Stimulated activated CD8-positive, alpha-beta memory T cell treated with anti-CD3 and anti-CD28 coated beads, Interleukin-4, amount 100 ng/mL, for 4 hours (primary cell): ENCODE results near the gene ROR1.

Experiments used
- DNase-seq, 2 donors: peaks; one replicate each; pipeline ENCODE4 v3.0.0-alpha.2; 2020; ENCODE audit warnings: low read depth in 2 of 2, low spot score in 1 of 2

Gene ROR1

DNA sequence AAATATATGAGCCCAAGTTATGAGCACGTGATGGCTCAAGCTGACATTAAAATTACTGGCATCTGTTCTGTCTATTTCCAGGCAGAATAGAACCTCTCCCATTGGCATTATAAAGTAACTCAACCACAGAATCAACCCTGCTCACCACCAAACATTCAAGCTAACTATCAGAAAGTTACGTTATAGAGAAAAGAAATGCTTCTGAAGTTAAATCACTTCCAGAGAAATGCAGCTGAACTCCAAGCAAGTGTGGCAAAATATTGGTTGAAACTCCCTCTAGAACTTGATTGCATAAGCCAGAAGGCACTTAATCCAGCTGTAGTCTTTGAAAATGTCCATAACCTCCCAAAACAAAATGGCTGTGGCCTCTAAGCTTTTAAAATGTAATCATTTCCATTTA lies 393.4 kb downstream of the ROR1 start:
- DNase-seq: no peak

DNA sequence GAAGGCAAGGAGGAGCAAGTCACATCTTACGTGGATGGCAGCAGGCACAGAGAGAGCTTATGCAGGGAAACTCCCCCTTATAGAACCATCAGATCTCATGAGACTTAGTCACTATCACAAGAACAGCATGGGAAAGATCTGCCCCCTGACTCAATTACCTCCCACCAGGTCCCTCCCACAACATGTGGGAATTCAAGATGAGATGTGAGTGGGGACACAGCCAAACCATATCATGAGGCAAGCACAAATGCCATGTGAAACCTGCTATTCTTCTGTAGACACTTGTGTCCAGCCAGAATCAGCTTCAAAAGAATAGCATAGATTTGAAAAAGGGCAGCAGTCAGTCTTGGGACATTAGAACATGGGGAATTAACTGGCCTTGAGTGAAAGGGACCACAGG lies 397.4 kb downstream of the ROR1 start:
- DNase-seq: no peak

DNA sequence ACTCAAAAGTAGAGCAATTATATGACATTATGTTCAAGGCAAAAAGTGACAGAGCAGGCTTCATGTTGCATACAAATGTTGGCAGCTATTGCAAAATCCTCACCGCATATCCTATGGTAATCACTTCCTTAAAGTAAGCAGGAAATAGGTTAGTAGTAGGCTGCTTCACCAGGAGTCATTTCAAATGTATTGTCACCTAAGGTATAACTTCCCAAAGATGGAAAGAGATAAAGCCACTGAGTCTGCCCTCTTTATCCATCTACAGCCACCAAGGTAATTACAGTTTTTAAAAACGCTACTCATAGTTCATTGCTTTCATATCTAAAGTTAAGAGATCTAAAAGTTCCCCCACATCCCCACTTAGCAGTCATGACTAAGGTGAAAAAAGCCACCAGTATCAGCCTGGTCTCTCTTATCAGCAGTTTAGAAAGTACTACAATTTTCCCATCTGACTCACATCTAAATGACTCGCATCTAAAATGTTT lies 398.0 kb downstream of the ROR1 start:
- DNase-seq: no peak

DNA sequence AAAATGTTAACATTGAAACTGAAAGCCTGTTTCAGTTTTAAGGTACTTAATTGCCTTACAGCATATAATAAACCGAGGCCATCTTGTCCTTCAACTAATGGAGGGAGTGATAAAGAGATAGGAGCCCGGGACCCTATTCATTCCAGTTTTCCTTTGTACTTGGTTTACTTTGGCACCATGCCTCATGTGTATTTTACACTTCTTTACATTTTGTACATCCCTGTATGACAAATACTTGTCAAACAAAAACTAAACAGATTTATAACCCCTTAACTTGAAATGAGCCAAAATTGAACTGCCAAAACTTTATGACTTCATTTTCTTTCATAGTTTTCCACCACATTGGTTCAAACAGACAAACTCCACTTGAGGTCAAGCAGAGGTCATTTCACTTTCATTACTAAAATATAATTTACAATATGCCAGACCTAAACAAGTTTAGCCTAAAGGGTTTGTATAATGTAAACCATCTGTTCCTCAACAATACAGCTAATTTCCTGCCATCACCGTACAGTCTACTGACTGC lies 398.7 kb downstream of the ROR1 start:
- DNase-seq: no peak

DNA sequence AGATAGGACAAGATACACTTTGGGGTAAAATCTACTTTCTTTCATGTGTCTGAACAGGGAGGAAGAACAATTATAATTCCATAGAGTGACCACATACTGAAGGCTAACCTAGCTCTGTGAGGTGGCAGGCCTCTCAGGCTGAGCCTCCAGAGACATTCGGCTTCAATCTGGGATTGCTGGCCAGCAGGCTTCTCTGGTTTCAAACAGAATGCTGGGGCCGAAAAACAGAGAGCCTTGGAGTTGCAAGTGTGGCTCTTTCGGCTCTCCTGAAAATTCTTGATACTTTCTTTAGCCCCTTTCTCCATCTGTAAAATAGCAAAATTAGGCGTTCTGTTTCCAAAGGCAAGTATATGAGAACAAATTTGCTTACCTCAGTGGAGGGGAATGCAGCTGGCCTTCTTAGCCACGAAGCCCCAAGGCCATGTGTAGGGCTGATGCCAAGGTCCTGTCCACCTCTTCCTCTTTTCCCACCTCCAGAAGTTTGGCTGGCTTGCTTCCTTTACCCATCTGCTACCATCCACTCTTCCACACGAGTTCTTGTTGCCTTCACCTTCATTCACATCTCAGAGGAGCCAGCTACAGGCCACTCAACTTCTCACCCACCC lies 399.6 kb downstream of the ROR1 start:
- no peak for DNase-seq

DNA sequence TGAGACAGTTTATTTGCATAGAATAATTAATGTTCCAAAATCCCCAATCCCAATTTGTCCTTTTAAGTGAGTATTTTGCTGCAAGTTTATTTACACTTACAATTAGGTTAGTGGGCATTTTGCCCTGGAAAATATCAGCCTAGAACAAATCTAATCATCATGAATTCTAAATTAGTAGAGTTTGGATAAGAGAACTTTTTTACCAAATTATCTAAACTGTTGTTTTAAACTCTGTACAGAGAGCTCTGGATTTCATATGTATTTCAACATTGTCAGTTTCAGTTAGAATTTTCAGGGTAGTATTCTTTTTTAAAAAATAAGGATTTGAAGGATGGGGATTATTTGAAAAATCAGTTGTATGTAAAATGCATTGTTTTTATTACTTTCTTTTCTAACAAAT lies 401.8 kb downstream of the ROR1 start:
- DNase-seq: no peak

DNA sequence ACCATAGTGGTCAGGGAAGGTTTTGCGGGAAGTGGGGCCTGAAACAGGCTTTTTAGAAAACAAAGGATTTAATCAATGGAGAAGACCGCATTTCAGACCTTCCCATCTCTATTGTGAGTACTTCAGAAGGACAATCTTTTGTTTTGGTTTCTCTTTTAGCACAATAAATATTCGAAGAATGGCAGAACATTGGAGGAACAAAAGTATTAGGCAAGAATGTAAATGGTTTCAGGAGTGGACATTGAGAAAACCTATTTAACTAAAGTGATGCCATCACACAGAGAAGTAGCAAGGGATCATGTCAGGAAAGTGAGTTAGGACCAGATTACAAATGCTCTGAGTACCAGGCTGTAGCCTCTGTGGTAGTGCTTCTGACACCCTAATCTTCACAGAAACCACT lies 402.8 kb downstream of the ROR1 start:
- DNase-seq: no peak

DNA sequence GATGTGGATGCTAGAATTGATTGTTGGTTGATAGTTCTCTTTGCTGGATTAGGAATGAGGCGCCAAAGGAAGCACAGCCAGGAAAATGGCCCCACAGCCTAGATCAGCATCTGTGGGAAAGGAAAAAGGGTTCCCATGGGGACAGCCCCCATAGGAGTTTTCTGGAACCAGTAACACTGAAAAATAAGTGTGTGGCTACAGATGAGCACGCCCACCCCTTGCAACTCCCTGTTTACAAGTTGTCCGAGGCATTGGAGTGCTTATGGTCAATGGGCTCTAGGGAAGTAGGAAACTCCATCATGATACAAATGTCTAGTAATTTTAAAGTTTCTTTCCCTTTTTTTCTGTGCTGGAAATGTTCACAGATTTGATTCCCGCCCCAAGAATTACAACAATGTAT lies 405.8 kb downstream of the ROR1 start:
- no peak for DNase-seq

DNA sequence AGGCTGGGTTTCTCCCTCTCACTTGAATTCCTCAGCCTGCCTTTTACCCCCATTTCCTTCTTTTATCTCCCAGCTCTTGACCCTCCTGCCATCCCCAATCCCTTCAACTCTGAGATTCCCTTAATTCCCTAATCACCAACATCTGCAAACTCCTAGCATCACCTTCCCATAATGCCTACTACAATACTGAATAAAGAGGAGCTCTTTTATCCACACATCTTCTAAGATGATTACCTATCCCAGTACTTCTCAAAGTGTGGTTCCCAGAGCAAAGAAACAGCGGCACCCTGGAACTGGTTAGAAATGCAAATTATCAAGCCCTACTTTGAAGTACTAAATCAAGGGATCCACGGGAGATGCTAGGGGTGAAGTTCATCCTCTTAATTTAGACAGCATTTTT lies 408.4 kb downstream of the ROR1 start:
- no peak for DNase-seq

DNA sequence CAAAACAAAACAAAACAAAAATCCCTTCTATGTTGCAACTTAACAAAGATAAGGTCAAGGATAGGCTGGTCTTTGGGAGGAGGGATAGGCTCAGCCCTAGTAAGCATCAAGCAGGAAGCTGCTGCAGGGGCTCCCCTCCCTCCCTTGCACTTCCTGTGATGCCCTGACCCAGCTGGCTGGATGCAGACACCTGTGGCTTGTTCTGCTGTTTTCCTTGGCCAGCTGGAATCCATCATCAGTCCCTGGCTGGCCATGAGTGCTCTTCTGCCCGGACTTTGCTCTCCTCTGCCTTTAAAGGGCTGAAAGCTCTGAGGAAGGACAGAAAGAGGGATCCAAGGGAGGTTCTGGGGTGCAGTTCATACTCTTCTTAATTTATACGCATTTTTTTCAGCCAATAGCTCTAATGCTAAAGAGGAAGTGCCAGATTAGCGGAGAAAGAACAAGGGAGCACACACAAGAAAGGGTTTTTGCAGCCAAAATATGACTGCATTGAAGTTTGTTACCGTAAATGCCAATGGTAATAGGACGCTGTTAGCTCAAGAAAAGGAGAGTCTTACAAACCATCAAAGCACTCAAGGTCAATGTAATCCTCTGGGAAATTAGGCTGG lies 409.7 kb downstream of the ROR1 start:
- DNase-seq: no peak

DNA sequence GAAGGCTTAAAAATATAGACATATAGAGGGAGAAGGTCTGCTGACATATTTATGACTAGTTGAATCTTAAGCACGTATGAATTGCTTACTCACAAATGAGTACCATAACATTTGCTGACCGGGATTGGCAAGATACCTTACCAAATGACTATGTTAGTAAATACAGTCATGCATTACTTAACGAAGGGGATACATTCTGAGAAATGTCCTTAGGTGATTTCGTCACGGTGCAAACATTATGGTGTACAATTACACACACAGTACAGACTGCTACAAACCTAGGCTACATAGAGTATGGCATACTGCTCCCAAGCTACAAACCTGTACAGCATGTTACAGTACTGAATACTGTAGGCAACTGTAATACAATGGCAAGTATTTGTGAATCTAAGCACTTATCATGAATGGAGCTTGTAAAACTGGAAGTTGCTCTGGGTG lies 410.2 kb downstream of the ROR1 start:
- DNase-seq: no peak

DNA sequence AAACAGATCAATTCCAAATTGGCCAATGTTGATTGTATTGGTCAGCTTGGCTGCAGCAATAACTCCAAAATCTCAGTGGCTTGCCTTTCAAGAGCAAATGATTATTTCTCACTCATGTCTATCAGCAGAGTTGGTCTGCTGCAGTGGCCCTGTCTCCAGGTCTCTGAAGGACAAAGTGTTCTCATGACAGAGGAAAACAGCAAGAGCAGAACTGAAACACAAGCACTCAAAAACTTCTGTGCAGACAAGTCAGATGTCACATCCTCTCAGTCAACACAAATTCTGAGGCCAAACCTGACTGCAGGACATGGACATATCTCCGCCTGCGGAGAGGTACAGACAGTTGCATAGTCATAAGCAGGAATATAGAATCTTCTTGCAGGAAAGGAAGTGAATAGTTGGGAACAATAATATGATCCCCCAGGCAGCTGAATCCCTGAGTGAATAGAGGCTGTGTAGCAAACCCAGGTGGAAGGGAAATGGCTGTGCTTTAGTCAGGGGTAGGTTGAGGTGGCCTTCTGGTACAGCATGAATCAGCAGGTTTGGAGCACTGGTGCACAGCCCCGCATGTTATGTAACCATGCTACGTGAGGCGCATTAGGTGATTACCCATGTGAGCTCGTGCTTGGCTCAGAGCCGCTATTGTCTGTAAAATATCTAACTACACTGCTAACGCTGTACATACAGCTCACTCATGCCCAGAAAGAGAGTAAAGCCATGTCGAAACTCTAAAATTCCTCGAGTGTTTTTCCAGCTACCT lies 412.5 kb downstream of the ROR1 start:
- no peak for DNase-seq

DNA sequence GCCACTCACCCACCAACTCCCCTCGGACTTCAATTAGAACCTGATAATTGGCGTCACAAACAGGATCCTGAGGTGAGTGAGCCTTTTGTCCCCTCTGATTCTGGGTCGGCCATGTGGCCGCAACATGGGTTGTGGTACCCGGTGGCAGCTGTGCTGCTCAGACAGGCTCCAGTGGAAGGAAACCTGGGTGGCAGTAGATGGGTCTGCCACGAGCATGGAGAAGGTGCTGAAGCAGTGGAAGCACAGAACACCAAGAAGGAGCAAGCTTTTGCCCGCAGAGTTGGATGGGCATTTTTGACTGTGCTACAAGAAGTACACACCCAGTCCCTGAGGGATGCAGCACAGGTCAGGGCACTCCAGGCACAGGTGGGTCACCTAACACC lies 413.1 kb downstream of the ROR1 start:
- no peak for DNase-seq

DNA sequence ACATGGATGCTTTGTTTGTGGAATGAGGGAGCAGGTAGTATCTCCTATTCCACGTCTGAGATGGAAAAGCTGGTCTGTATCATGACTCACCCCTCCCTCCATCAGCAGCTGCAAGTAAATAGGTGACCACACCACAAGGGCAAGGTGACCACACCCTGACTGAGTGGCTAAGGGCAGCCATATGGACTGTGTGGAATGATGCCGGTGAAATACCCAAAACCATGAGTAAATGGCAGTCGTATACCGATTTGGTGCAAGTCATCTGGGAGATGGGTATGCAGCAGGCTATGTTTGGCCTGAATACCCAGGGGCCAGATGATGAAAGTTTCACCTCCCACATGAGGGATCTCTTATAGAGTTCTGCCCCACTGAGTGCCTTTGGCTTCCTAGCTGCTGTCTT lies 413.8 kb downstream of the ROR1 start:
- DNase-seq: no peak

DNA sequence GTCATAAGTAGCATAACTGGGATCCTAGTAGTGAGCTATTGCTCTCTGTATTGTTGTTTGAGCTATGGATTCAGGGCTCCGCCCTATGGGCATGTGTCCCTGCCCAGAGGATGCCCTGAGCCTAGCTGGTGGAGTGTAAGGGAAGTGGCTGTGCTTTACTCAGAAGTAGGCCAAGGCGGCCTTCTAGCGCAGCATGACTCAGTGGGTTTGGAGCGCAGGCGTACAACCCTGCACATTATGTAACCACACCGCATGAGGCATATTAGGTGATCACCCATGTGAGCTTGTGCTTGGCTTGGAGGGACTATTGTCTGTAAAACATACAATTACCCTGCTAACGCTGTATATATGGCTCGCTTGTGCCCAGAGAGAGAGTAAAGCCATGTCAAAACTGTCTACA lies 418.5 kb downstream of the ROR1 start:
- no peak for DNase-seq

DNA sequence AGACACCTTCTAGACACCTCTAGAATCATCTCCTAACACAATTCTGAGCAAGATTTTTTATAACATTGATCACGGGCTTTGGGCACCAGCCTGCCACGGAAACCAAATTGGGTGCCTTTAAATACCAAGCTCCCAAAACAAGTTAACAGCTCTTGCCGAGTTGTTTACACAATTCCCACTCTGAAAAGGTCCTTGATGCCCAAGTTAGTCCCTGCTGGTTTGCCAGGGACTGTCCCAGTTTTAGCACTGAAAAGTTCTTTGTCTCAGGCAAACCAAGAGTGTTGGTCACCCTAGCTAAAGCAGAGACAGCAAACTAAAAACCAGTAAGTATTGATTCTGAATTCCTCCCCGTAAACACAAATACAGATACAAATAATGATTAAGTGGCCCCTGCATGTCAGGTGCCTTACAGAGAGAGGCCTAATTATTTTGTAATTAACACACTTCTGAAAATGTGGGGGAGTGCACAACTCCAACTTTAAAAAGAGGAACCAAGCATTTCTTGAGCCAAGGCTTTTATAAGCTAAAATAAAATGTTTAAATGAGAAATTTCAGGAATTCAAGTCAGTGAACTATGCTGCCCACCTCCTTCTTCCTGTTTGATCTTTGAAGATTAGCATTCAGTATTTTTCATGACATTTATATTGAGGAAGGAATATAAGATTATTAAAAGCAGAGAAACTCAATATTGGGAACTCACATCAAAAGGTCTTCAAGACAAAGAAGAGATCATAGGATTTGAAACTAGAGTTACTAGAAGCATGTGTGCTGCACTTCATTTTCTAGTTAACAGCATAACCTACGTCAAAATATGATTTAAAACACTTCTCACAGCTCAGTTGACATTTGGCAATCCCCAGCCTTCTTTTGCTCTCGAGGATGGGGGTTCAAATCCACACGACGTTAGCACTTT lies 420.6 kb downstream of the ROR1 start:
- DNase-seq: no peak

DNA sequence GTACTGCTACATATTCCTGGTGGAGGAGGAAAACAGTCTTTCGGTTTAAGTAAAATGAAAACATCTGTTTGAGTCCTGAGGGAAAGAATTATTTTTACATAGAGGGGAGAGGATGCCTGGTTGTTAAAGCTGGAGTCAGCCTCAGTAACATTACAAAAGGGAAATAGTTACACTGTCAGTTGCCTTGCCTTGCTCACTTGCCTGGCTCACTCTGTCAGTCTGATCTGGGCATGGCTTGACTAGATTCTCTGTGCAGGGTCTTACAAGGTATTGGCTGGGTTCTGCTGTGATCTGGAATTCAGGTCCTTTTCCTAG lies 421.2 kb downstream of the ROR1 start:
- no peak for DNase-seq

DNA sequence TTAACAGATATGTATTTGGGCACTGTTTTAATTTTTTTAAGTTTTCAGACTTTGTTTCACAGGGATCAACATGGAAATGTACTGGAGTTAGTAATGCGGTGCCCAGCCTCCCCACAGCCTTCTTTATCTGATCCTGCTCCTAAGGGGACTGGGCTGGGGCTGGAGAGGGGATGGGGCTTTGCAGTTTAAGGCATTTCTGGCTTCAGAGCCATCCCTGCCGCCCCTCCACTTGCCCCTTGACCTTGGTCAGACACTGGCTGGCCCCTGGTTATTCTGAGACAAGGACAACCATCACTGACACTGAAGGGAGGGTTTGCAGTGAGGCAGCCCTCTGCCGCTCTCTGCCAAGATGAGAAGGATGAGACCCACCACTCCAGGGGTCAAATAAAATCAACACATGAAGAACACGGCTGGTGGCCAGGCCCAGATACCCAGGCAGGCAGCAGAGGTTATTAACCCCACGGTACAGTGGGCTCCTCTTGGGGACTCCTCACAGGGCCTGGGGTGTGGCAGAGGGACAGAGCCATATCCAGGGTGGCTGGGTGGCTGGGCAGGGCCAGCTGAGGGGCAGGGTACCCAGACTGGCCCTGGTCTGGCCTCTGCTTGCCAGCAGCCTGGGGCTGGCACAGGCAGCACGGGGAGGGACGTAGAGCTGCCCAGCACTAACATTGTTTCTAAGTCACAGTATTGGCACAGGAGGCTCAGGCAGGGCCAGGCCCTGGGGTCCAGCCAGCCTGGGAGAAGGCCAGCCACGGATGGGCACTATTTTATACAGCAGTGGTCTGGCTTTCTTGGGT lies 422.5 kb downstream of the ROR1 start:
- DNase-seq: no peak

DNA sequence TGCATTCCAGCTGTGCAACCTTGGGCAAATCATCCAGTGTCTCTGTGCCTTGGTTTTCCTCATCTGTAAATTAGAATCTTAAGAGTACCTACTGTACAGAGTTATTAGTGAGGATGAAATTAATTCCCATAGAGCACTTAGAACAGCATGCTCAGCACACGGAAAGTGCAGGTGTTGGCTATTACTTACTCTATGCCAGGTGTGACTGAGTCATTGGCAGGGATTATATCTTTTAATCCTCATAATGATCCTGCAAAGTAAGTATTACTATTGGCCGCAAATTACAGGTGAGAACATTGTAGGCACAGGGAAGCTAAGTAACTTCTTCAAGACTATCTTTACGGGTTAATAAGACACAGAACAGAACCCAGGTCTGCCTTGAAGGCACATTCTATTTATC lies 423.3 kb downstream of the ROR1 start:
- no peak for DNase-seq

DNA sequence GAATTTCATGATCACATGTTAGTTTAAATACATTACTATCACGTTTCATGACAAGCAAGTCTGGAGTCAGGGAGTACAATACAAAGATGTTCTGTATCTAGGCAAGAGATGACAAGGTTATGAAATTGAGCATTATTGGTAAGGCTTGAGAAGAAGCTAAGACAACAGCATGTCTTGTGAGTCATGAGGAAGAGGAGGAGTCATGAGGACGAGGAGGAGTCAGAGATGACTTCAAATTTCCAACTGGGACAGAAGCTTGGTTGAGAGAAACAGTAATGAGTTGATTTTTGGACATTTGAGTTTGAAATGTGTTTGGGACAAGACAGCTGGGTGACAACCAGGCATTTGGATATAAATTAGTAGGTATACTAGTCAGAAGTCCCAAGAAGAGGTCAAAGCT lies 425.3 kb downstream of the ROR1 start:
- no peak for DNase-seq

DNA sequence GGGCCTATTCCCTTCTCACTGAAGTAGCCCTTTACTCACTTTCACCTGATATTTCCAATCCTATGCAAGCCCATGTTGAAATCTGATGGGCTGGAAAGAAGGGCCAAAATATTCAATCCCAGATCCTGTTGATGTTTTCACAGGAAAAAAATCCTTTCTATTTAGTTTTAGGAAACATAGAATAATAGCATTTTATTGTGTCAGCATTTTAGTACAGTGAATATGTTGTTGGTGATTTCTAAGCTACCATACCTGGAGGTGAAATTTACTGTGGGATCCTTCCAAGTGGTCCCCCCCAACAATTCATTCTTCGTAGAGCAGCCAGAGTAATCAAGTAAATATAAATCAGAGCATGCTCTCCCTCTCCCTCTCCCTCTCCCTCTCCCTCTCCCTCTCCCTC lies 426.2 kb downstream of the ROR1 start:
- no peak for DNase-seq
